GM12865 (cell line): ENCODE results near the gene PMEPA1.

Source experiments
- DNase-seq: peaks from one replicate; pipeline ENCODE4 v3.0.0; 2010; ENCODE audit warnings: low read depth
- H3K4me3 ChIP-seq: 2 replicates; pipeline ENCODE4 v1.5.1; 2011; ENCODE audit warnings: mild to moderate bottlenecking, low read depth, low read length, control low read depth
- CTCF ChIP-seq: IDR thresholded peaks from 2 replicates; pipeline ENCODE4 v1.5.1; 2011; ENCODE audit warnings: low read length, control low read depth, low read depth, inconsistent platforms; ENCODE audit not compliant: insufficient read depth; ENCODE audit errors: missing control alignments

The PMEPA1 gene

DNA sequence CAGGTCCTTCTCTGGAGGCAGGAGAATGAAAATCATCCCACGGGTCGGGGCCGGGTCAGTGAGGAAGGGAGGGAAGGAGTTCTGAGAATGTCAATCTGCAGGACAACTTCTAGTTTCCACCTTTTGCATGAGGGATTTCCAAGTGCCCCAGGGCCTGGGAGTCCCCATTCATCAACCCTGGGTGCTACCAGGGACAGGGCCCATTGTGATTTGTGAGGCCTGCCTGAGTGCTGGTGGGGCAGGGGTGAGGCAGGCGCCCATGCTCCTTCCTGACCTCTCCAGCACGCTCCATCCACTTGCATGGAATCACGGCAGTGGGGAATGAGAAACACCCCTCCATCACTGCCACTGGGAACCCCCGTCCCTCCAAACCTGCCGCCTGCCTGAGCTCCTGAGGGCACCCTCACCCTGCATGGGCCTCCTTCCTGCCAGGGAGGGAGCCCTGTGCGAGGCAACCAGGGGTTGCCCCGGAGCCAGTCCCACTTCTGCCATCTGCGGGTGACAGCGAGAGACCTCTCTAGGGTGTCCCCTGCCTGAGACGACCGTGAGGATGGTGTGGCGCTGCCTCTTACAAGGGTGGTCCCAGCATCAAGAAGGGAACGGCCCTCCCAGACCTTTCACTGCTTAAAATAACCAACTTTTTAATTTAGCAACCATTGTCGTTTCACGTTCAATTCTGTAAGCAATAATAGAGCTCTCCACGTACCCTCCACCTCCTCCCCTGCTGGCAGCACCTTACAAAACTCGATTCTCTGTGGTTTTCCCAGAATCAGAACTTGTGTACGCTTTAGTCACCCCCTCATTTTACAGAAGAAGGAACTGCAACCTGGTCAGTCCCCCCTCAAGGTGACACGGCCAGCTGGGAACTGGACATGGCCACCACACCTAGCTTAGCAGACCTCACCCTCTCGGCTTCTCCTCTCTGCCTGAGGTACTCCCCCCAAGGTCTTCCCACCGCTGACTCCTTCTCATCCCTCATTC is 28.6 kb downstream of the PMEPA1 start:
- H3K4me3 ChIP-seq: no peak overlapping the region
- no peak for TF ChIP-seq CTCF
- DNase-seq: peak; percentile 25

- DNase-seq: peak; percentile 78
- TF ChIP-seq CTCF: no peak
- H3K4me3 ChIP-seq: no peak overlapping the region
Observed at GRCh38 chr20:57680131-57680716, 29.6 kb downstream of the PMEPA1 start.

GRCh38 chr20:57679113-57679512 is 30.7 kb downstream of the PMEPA1 start:
- no peak overlapping the region for H3K4me3 ChIP-seq
- no peak for TF ChIP-seq CTCF
- DNase-seq: no peak

- no peak for TF ChIP-seq CTCF
- H3K4me3 ChIP-seq: no peak overlapping the region
- no peak for DNase-seq
Observed at GRCh38 chr20:57678340-57678739, 31.5 kb downstream of the PMEPA1 start.

GRCh38 chr20:57677584-57677982 is 32.2 kb downstream of the PMEPA1 start:
- no peak overlapping the region for H3K4me3 ChIP-seq
- TF ChIP-seq CTCF: no peak
- DNase-seq: no peak

GRCh38 chr20:57676589-57677583 is 32.9 kb downstream of the PMEPA1 start:
- no peak for TF ChIP-seq CTCF
- no peak overlapping the region for H3K4me3 ChIP-seq
- DNase-seq: no peak
